SK-N-SH treated with all-trans-retinoic acid at 6 μM for 48 hours (cell line): ENCODE measurements around the gene LAMTOR4.
A peak's percentile ranks its signal among the peaks of the same experiment; 100 is the strongest.

Source experiments
- ATAC-seq: fragments of 200-7000 bp; cut with Tn5 transposase; 3 replicates; pipeline ENCODE4 v1.9.1; 2020; ENCODE audit warnings: mild to moderate bottlenecking, moderate library complexity
- BACH2 ChIP-seq: fragments of 250-450 bp; sonication (Bioruptor Pico); IDR thresholded peaks from 2 replicates; pipeline ENCODE4 v1.9.0; 2021; ENCODE audit warnings: mild to moderate bottlenecking, borderline replicate concordance
- CSDC2 ChIP-seq: fragments of 250-450 bp; sonication (Bioruptor Pico); IDR thresholded peaks from 2 replicates; pipeline ENCODE4 v1.5.0; 2020; ENCODE audit warnings: mild to moderate bottlenecking, moderate library complexity
- ESRRG ChIP-seq: fragments of 250-450 bp; sonication (Bioruptor Pico); IDR thresholded peaks from 2 replicates; pipeline ENCODE4 v1.6.1; 2021; ENCODE audit warnings: mild to moderate bottlenecking
- ISL1 ChIP-seq: fragments of 250-450 bp; sonication (Bioruptor Pico); IDR thresholded peaks from 2 replicates; pipeline ENCODE4 v2.1.2; 2022; ENCODE audit warnings: mild to moderate bottlenecking, moderate library complexity
- RARB ChIP-seq: fragments of 250-450 bp; sonication (Bioruptor Pico); IDR thresholded peaks from 2 replicates; pipeline ENCODE4 v1.8.0; 2021; ENCODE audit warnings: mild to moderate bottlenecking, moderate library complexity
- TCF4 ChIP-seq: fragments of 250-450 bp; sonication (Bioruptor Pico); IDR thresholded peaks from 2 replicates; pipeline ENCODE4 v1.8.0; 2021; ENCODE audit warnings: mild to moderate bottlenecking, moderate library complexity, borderline replicate concordance
- TOX ChIP-seq: fragments of 250-450 bp; sonication (Bioruptor Pico); IDR thresholded peaks from 2 replicates; pipeline ENCODE4 v1.8.0; 2021; ENCODE audit warnings: mild to moderate bottlenecking, moderate library complexity, borderline replicate concordance
- ZFP3 ChIP-seq: fragments of 250-450 bp; sonication (Bioruptor Pico); IDR thresholded peaks from 2 replicates; pipeline ENCODE4 v1.5.0; 2020; ENCODE audit warnings: mild to moderate bottlenecking, moderate library complexity
- ZFP30 ChIP-seq: fragments of 450-650 bp; formaldehyde crosslinking; IDR thresholded peaks from 2 replicates; pipeline ENCODE4 v1.5.0; 2022; ENCODE audit warnings: mild to moderate bottlenecking, moderate library complexity
- ZNF565 ChIP-seq: fragments of 450-650 bp; formaldehyde crosslinking; conservative IDR thresholded peaks from 2 replicates; pipeline ENCODE4 v1.5.0; 2020; ENCODE audit warnings: low read depth, mild to moderate bottlenecking, moderate library complexity
- ZNF70 ChIP-seq: fragments of 450-650 bp; formaldehyde crosslinking; IDR thresholded peaks from 2 replicates; pipeline ENCODE4 v1.5.0; 2020; ENCODE audit warnings: mild to moderate bottlenecking, moderate library complexity
- TF ChIP-seq, protein P1 (sequence below): fragments of 250-450 bp; sonication (Bioruptor Pico); IDR thresholded peaks from 2 replicates; pipeline ENCODE4 v1.5.1; 2020; ENCODE audit warnings: low read depth, mild to moderate bottlenecking, moderate library complexity
- TF ChIP-seq, protein P2 (sequence below): fragments of 250-450 bp; sonication (Bioruptor Pico); IDR thresholded peaks from 2 replicates; pipeline ENCODE4 v1.5.1; 2021; ENCODE audit warnings: mild to moderate bottlenecking, moderate library complexity
- TF ChIP-seq, protein P3 (sequence below): fragments of 250-450 bp; sonication (Bioruptor Pico); IDR thresholded peaks from 2 replicates; pipeline ENCODE4 v1.5.0; 2020; ENCODE audit warnings: mild to moderate bottlenecking, moderate library complexity
- TF ChIP-seq, protein P4 (sequence below): fragments of 250-450 bp; sonication (Bioruptor Pico); IDR thresholded peaks from 2 replicates; pipeline ENCODE4 v1.8.0; 2021; ENCODE audit warnings: low read depth, mild to moderate bottlenecking, moderate library complexity, borderline replicate concordance

The LAMTOR4 gene

DNA sequence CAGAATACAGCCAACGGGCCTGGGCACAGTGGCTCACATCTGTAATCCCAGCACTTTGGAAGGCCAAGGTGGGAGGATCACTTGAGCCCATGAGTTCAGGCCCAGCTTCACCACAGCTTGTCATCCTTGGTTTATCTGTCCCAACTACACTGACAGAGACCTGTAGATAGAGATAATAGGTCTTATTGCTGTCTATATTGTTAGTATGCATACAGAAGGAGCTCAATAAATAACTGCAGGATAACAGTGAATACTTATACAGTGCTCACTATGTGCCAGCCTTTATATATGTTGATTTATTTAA lies 28.0 kb upstream of the LAMTOR4 start:
- TF ChIP-seq ZFP3 (no peak), CSDC2 (CRISPR knock-in tag) (no peak)
- TF ChIP-seq, protein P1, sequence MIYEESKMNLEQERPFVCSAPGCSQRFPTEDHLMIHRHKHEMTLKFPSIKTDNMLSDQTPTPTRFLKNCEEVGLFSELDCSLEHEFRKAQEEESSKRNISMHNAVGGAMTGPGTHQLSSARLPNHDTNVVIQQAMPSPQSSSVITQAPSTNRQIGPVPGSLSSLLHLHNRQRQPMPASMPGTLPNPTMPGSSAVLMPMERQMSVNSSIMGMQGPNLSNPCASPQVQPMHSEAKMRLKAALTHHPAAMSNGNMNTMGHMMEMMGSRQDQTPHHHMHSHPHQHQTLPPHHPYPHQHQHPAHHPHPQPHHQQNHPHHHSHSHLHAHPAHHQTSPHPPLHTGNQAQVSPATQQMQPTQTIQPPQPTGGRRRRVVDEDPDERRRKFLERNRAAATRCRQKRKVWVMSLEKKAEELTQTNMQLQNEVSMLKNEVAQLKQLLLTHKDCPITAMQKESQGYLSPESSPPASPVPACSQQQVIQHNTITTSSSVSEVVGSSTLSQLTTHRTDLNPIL = no peak
- TF ChIP-seq, protein P2, sequence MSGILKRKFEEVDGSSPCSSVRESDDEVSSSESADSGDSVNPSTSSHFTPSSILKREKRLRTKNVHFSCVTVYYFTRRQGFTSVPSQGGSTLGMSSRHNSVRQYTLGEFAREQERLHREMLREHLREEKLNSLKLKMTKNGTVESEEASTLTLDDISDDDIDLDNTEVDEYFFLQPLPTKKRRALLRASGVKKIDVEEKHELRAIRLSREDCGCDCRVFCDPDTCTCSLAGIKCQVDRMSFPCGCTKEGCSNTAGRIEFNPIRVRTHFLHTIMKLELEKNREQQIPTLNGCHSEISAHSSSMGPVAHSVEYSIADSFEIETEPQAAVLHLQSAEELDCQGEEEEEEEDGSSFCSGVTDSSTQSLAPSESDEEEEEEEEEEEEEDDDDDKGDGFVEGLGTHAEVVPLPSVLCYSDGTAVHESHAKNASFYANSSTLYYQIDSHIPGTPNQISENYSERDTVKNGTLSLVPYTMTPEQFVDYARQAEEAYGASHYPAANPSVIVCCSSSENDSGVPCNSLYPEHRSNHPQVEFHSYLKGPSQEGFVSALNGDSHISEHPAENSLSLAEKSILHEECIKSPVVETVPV (CRISPR knock-in tag) = no peak
- ATAC-seq = no peak

DNA sequence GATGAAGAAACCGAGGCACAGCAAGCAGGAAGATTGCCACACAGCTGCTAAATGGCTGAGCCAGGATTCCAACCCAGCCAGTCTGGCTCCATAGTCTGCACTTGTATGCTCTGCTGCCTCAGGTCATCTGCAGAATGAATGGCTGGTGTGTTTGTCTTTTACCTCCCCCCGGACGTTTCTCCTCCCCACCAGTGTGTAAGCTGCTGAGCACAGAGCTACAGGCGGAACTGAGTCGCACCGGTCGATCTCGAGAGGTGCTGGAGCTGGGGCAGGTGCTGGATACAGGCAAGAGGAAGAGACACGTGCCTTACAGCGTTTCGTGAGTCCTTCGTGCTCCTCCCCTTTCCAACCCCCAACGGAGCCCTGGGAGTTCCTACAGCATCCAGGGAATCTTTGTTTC lies 26.7 kb upstream of the LAMTOR4 start:
- TF ChIP-seq, protein P3, sequence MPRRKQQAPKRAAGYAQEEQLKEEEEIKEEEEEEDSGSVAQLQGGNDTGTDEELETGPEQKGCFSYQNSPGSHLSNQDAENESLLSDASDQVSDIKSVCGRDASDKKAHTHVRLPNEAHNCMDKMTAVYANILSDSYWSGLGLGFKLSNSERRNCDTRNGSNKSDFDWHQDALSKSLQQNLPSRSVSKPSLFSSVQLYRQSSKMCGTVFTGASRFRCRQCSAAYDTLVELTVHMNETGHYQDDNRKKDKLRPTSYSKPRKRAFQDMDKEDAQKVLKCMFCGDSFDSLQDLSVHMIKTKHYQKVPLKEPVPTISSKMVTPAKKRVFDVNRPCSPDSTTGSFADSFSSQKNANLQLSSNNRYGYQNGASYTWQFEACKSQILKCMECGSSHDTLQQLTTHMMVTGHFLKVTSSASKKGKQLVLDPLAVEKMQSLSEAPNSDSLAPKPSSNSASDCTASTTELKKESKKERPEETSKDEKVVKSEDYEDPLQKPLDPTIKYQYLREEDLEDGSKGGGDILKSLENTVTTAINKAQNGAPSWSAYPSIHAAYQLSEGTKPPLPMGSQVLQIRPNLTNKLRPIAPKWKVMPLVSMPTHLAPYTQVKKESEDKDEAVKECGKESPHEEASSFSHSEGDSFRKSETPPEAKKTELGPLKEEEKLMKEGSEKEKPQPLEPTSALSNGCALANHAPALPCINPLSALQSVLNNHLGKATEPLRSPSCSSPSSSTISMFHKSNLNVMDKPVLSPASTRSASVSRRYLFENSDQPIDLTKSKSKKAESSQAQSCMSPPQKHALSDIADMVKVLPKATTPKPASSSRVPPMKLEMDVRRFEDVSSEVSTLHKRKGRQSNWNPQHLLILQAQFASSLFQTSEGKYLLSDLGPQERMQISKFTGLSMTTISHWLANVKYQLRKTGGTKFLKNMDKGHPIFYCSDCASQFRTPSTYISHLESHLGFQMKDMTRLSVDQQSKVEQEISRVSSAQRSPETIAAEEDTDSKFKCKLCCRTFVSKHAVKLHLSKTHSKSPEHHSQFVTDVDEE (CRISPR knock-in tag) = no peak
- TF ChIP-seq TCF4 = no peak
- no peak for TF ChIP-seq ISL1
- TF ChIP-seq ZFP3 = no peak
- no peak for TF ChIP-seq CSDC2 (CRISPR knock-in tag)
- no peak for TF ChIP-seq ESRRG (CRISPR knock-in tag)
- TF ChIP-seq TOX (CRISPR knock-in tag) = no peak
- TF ChIP-seq RARB = no peak
- ATAC-seq = no peak

DNA sequence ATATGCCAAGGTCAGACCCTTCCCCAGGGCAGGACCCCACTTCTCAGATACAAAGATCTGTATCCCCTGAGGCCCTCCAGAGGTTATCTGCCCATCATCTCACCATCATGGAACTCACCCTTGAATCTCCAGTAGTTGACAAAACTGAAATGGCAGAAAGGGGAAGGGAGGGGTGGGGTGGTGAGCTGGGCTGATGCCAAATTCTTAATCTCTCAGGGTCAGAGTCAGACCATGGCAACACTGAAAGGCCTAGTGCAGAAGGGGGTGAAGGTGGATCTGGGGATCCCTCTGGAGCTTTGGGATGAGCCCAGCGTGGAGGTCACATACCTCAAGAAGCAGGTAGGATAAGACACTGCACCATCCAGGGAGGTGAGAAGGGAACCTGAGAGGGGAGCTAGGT lies 26.1 kb upstream of the LAMTOR4 start:
- TF ChIP-seq ZNF70 (CRISPR knock-in tag) (no peak), ZNF565 (no peak), ZFP3 (no peak), RARB (no peak), ISL1 (no peak)
- TF ChIP-seq, protein P4, sequence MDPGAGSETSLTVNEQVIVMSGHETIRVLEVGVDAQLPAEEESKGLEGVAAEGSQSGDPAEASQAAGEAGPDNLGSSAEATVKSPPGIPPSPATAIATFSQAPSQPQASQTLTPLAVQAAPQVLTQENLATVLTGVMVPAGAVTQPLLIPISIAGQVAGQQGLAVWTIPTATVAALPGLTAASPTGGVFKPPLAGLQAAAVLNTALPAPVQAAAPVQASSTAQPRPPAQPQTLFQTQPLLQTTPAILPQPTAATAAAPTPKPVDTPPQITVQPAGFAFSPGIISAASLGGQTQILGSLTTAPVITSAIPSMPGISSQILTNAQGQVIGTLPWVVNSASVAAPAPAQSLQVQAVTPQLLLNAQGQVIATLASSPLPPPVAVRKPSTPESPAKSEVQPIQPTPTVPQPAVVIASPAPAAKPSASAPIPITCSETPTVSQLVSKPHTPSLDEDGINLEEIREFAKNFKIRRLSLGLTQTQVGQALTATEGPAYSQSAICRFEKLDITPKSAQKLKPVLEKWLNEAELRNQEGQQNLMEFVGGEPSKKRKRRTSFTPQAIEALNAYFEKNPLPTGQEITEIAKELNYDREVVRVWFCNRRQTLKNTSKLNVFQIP (CRISPR knock-in tag) = no peak
- TF ChIP-seq, all 23 proteins: peak for 0
- no peak for ATAC-seq

DNA sequence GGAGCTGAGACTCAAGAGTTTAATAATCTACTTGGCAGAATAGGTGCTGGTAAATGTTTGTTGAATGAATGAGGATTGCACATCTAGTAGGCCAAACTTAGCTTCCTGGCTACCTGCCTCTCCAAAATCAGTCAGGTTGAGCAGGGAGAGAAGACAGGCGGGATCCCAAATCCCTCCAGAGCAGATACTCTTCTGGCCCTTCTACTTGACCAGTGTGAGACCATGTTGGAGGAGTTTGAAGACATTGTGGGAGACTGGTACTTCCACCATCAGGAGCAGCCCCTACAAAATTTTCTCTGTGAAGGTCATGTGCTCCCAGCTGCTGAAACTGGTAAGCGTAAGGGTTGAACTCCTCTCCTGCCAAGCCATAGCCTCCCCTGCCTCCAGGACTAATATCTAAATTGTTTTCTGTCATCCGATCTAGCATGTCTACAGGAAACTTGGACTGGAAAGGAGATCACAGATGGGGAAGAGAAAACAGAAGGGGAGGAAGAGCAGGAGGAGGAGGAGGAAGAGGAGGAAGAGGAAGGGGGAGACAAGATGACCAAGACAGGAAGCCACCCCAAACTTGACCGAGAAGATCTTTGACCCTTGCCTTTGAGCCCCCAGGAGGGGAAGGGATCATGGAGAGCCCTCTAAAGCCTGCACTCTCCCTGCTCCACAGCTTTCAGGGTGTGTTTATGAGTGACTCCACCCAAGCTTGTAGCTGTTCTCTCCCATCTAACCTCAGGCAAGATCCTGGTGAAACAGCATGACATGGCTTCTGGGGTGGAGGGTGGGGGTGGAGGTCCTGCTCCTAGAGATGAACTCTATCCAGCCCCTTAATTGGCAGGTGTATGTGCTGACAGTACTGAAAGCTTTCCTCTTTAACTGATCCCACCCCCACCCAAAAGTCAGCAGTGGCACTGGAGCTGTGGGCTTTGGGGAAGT lies 24.2 kb upstream of the LAMTOR4 start:
- TF ChIP-seq ZNF70 (CRISPR knock-in tag) (no peak), ESRRG (CRISPR knock-in tag) (no peak), BACH2 (CRISPR knock-in tag) (no peak), ZFP30 (no peak)
- TF ChIP-seq, protein P1 = no peak
- no peak for ATAC-seq

DNA sequence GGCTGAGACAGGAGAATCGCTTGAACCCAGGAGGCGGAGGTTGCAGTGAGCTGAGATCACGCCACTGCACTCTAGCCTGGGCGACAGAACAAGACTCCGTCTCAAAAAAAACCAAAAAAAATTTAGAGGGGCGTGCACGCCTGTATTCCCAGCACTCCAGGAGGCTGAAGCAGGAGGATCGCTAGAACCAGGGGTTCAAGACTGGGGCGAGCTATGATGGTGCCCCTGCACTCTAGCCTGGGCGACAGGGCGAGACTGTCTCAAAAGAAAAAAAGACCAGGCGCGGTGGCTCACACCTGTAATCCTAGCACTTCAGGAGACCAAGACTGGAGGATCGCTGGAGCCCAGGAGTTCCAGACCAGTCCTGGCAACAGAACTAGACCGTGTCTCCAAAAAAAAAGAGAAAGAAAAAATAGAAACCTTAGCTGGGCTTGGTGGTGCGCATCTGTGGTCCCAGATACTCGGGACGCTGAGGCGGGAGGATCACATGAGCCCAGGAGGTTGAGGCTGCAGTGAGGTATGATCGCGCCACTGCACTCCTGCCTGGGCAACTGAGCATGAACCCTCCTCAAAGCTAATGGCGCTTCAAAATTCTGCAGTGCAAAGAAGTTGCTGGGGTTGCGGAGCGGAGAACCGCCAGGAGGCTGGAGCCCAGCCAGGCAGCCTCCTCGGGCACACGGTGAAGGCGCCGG lies 22.3 kb upstream of the LAMTOR4 start:
- ATAC-seq = peak; percentile 45

More for the DNA sequence above, 22.3 kb upstream of the LAMTOR4 start:
- no peak for TF ChIP-seq ESRRG (CRISPR knock-in tag)
- peak; percentile 81; the same call in 1 of the 2 replicates for TF ChIP-seq ZFP3
